ENCODE results near the gene TMEM45A.

- no peak for TF ChIP-seq NFRKB (IDR thresholded peaks at IDR 0.05)
- TF ChIP-seq SP1 (IDR thresholded peaks at IDR 0.05): no peak
- no peak for TF ChIP-seq BHLHE40 (IDR thresholded peaks at IDR 0.05; ENCODE audit: borderline replicate concordance)
- no peak for TF ChIP-seq LEF1 (IDR thresholded peaks at IDR 0.05; ENCODE audit: borderline replicate concordance)
- TF ChIP-seq SUZ12 (IDR thresholded peaks at IDR 0.05): no peak
- TF ChIP-seq FOXM1 (IDR thresholded peaks at IDR 0.05; ENCODE audit: borderline replicate concordance): no peak
- TF ChIP-seq TARDBP (IDR thresholded peaks at IDR 0.05): no peak
- TF ChIP-seq ELF4 (IDR thresholded peaks at IDR 0.05): no peak
- no peak for TF ChIP-seq FOXA1 (IDR thresholded peaks at IDR 0.05)
- no peak for TF ChIP-seq FOXK2 (IDR thresholded peaks at IDR 0.05)
- TF ChIP-seq ZNF384 (IDR thresholded peaks at IDR 0.05): no peak
Measured at GRCh38 chr3:100523050-100523760, 30.8 kb downstream of the TMEM45A start.
